Lower leg skin (tissue), 3 donors: ENCODE data around the gene JUP.

ENCODE experiments used
- CTCF ChIP-seq, 3 donors: fragments of 450-650 bp; IDR thresholded peaks; one replicate each; pipeline ENCODE4 v1.5.1; 2016; ENCODE audit warnings: antibody characterized with exemption in 3 of 3, mild to moderate bottlenecking in 3 of 3, moderate library complexity in 2 of 3
- POLR2A ChIP-seq, 2 donors: fragments of 450-650 bp; IDR thresholded peaks; one replicate each; pipeline ENCODE4 v1.6.1; 2016 to 2017; ENCODE audit warnings: antibody characterized with exemption in 2 of 2, mild to moderate bottlenecking in 1 of 2, moderate library complexity in 1 of 2

GRCh38 chr17:41768682-41769288, 17.7 kb downstream of the JUP start:
- no peak for TF ChIP-seq CTCF (IDR thresholded peaks at IDR 0.05)
- TF ChIP-seq POLR2A (IDR thresholded peaks at IDR 0.05): no peak
